Liver (tissue), 9 donors: ENCODE data around the gene LINGO4. TPM values are rescaled to one million over a fixed set of nuclear protein-coding genes. Genes with fewer than 3 reads are reported as not detected.

Experiments
- DNase-seq: peaks from one replicate; pipeline ENCODE4 v3.0.0-alpha.2; 2017; ENCODE audit warnings: low spot score
- H3K27ac ChIP-seq, 2 donors: one replicate each; pipeline ENCODE4 v1.7.0; 2013; ENCODE audit warnings: inconsistent platforms in 2 of 2, low read length in 2 of 2, control low read depth in 1 of 2, low read depth in 1 of 2, mild to moderate bottlenecking in 1 of 2
- H3K27me3 ChIP-seq, 4 donors: one replicate each; pipeline versions ENCODE4 v1.6.1 to v1.7.0; 2013; ENCODE audit warnings: low read length in 3 of 4, inconsistent platforms in 1 of 4, mild to moderate bottlenecking in 1 of 4, moderate library complexity in 1 of 4; ENCODE audit not compliant: control insufficient read depth in 4 of 4, insufficient read depth in 4 of 4
- H3K36me3 ChIP-seq, 4 donors: one replicate each; pipeline versions ENCODE4 v1.6.1 to v1.7.0; 2013; ENCODE audit warnings: low read length in 3 of 4, mild to moderate bottlenecking in 3 of 4, low read depth in 1 of 4, moderate library complexity in 1 of 4; ENCODE audit not compliant: control insufficient read depth in 4 of 4, insufficient read depth in 3 of 4
- H3K4me1 ChIP-seq, 4 donors: one replicate each; pipeline versions ENCODE4 v1.6.1 to v1.7.0; 2013; ENCODE audit warnings: low read length in 3 of 4, mild to moderate bottlenecking in 3 of 4, moderate library complexity in 1 of 4; ENCODE audit not compliant: control insufficient read depth in 4 of 4, insufficient read depth in 4 of 4
- H3K4me3 ChIP-seq, 3 donors: one replicate each; pipeline versions ENCODE4 v1.6.1 to v1.7.0; 2013; ENCODE audit warnings: low read length in 3 of 3, control low read depth in 1 of 3, low read depth in 1 of 3, mild to moderate bottlenecking in 1 of 3
- H3K9ac ChIP-seq, 2 donors: one replicate each; pipeline ENCODE4 v1.7.0; 2013; ENCODE audit warnings: low read length in 2 of 2, mild to moderate bottlenecking in 2 of 2, moderate library complexity in 2 of 2, control low read depth in 1 of 2, low read depth in 1 of 2
- H3K9me3 ChIP-seq, 4 donors: one replicate each; pipeline versions ENCODE4 v1.6.1 to v1.7.0; 2013; ENCODE audit warnings: low read length in 3 of 4; ENCODE audit not compliant: control insufficient read depth in 4 of 4
- ATF3 ChIP-seq: IDR thresholded peaks from 2 replicates; pipeline ENCODE4 v1.6.1; 2016; ENCODE audit warnings: antibody characterized with exemption
- CTCF ChIP-seq: fragments of 150-350 bp; IDR thresholded peaks from 2 replicates; pipeline ENCODE4 v1.5.1; 2017; ENCODE audit warnings: improper control_type of control experiment, low read depth, low read length; ENCODE audit not compliant: missing input control
- EGR1 ChIP-seq, 2 donors: IDR thresholded peaks; 2 replicates each; pipeline ENCODE4 v1.6.1; 2016 to 2018; ENCODE audit warnings: antibody characterized with exemption in 2 of 2, low read depth in 2 of 2
- FOXA1 ChIP-seq: IDR thresholded peaks from 2 replicates; pipeline ENCODE4 v1.6.1; 2016; ENCODE audit warnings: antibody characterized with exemption
- FOXA2 ChIP-seq: IDR thresholded peaks from 2 replicates; pipeline ENCODE4 v1.6.1; 2016; ENCODE audit warnings: antibody characterized with exemption
- GABPA ChIP-seq, 2 donors: IDR thresholded peaks in 1 of 2; conservative IDR thresholded peaks in 1 of 2; 2 replicates each; pipeline ENCODE4 v1.6.1; 2016; ENCODE audit warnings: antibody characterized with exemption in 2 of 2, mild to moderate bottlenecking in 1 of 2, moderate library complexity in 1 of 2
- HNF4A ChIP-seq, 2 donors: conservative IDR thresholded peaks; 2 replicates each; pipeline ENCODE4 v1.6.1; 2016; ENCODE audit warnings: antibody characterized with exemption in 2 of 2, mild to moderate bottlenecking in 2 of 2
- HNF4G ChIP-seq: IDR thresholded peaks from 2 replicates; pipeline ENCODE4 v1.6.1; 2016; ENCODE audit warnings: antibody characterized with exemption
- JUND ChIP-seq, 2 donors: IDR thresholded peaks; 2 replicates each; pipeline ENCODE4 v1.6.1; 2016; ENCODE audit warnings: antibody characterized with exemption in 2 of 2
- MAX ChIP-seq: IDR thresholded peaks from 2 replicates; pipeline ENCODE4 v1.6.1; 2016; ENCODE audit warnings: antibody characterized with exemption
- NR2F2 ChIP-seq: IDR thresholded peaks from 2 replicates; pipeline ENCODE4 v1.6.1; 2016; ENCODE audit warnings: antibody characterized with exemption
- RAD21 ChIP-seq, 2 donors: IDR thresholded peaks; 2 replicates each; pipeline ENCODE4 v1.6.1; 2016; ENCODE audit warnings: antibody characterized with exemption in 2 of 2, mild to moderate bottlenecking in 2 of 2
- REST ChIP-seq: IDR thresholded peaks from 2 replicates; pipeline ENCODE4 v1.6.1; 2016; ENCODE audit warnings: antibody characterized with exemption, mild to moderate bottlenecking
- RXRA ChIP-seq, 2 donors: IDR thresholded peaks; 2 replicates each; pipeline ENCODE4 v1.6.1; 2017 to 2018; ENCODE audit warnings: antibody characterized with exemption in 2 of 2, mild to moderate bottlenecking in 1 of 2
- SP1 ChIP-seq: IDR thresholded peaks from 2 replicates; pipeline ENCODE4 v1.6.1; 2018; ENCODE audit warnings: antibody characterized with exemption, mild to moderate bottlenecking
- TAF1 ChIP-seq: conservative IDR thresholded peaks from 2 replicates; pipeline ENCODE4 v1.6.1; 2016; ENCODE audit warnings: antibody characterized with exemption, mild to moderate bottlenecking
- ZBTB33 ChIP-seq: IDR thresholded peaks from 2 replicates; pipeline ENCODE4 v1.6.1; 2016; ENCODE audit warnings: antibody characterized with exemption
- WGBS: extraction: QIAGEN DNeasy Blood & Tissue Kit; methylation state at CpG from one replicate; pipeline ENCODE4 v1.1.7; 2013; 5-methylcytosine and 5-hydroxymethylcytosine counted together
- polyA plus RNA-seq, 2 donors: library from polyadenylated mRNA; stranded (reverse) in 1 of 2; unstranded in 1 of 2; fragments of 200-250 nt in 1 of 2; fragments of >200 nt in 1 of 2; fragmentation: Nextera tagmentation in 1 of 2; extraction: Ambion mirVana in 1 of 2; gene quantifications; one replicate each; pipeline versions ENCODE4 v1.2.1 to v1.2.3, GENCODE V29; 2013 to 2015
- total RNA-seq, 2 donors: library from RNA; depleted of rRNA; stranded (reverse); fragments of >200 nt; gene quantifications; one replicate each; pipeline ENCODE4 v1.2.3, GENCODE V29; 2014
- donor health status: healthy.
- donor health status: healthy.
- donor health status: healthy.
- donor health status: healthy.
- donor health status: healthy.

The LINGO4 gene
- total and polyA plus RNA-seq, 4 donors, result 0.05 to 0.50 (median 0.09) TPM; not detected in 1

GRCh38 chr1:151846062-151846568, 40.9 kb upstream of the LINGO4 start:
- Histone ChIP-seq H3K27ac (no peak overlapping the region), H3K9ac (no peak overlapping the region), H3K4me3 (no peak overlapping the region), H3K9me3 (no peaks in the 10 kb centered on the region), H3K36me3 (no peaks in the 10 kb centered on the region), H3K27me3 (no peaks in the 10 kb centered on the region), H3K4me1 (peaks cover 0 to 4% (median 0%) of the 10 kb centered on the region in 4 donors)
- DNase-seq, result no peak
- TF ChIP-seq TAF1 (no peak), REST (no peak), RXRA (IDR thresholded peaks at IDR 0.05) (no peak), RAD21 (IDR thresholded peaks at IDR 0.05) (no peak), HNF4A (conservative IDR thresholded peaks at IDR 0.05) (no peak), CTCF (no peak), JUND (IDR thresholded peaks at IDR 0.05) (no peak), MAX (no peak), FOXA1 (no peak), HNF4G (no peak), EGR1 (IDR thresholded peaks at IDR 0.05; ENCODE audit: low read depth in 2 of 2) (no peak), ATF3 (no peak), FOXA2 (no peak)
- 64% methylated on average over 6 of the region's 6 CpGs for WGBS

GRCh38 chr1:151843398-151843797, 38.2 kb upstream of the LINGO4 start:
- H3K9ac ChIP-seq, result no peak overlapping the region
- no peak for DNase-seq
- H3K36me3 ChIP-seq, result no peaks in the 10 kb centered on the region
- WGBS, result 91% methylated on average over 2 of the region's 2 CpGs
- peaks cover 7 to 18% (median 11%) of the 10 kb centered on the region in 4 donors for H3K4me1 ChIP-seq
- no peak overlapping the region for H3K27ac ChIP-seq
- H3K4me3 ChIP-seq, result no peak overlapping the region
- no peaks in the 10 kb centered on the region for H3K27me3 ChIP-seq
- H3K9me3 ChIP-seq, result no peaks in the 10 kb centered on the region
- no peak for TF ChIP-seq ATF3
- TF ChIP-seq REST, result no peak
- TF ChIP-seq CTCF, result no peak
- no peak for TF ChIP-seq NR2F2
- TF ChIP-seq GABPA (IDR thresholded peaks at IDR 0.05 in 1 of 2, conservative IDR thresholded peaks at IDR 0.05 in 1 of 2), result no peak
- TF ChIP-seq HNF4A (conservative IDR thresholded peaks at IDR 0.05), result no peak
- TF ChIP-seq ZBTB33, result no peak
- TF ChIP-seq MAX, result no peak
- TF ChIP-seq EGR1 (IDR thresholded peaks at IDR 0.05; ENCODE audit: low read depth in 2 of 2), result no peak
- no peak for TF ChIP-seq JUND (IDR thresholded peaks at IDR 0.05)
- TF ChIP-seq SP1, result no peak
- TF ChIP-seq FOXA2, result no peak
